ENCODE measurements around the gene KRTAP5-5.
"Not testable (repeated sequence)": the region's sequence is repeated elsewhere in the genome, so short reads cannot be mapped to it uniquely, and the experiment has no call there.

Gene KRTAP5-5

GRCh38 chr11:1669546-1670218 lies 40.1 kb downstream of the KRTAP5-5 start:
- no peak for DNase-seq
- in situ Hi-C loops (cut with HindIII; ENCODE audit: low pct_ligation_motif_present, low pct_unique_long_range_greater_than_20kb, low sequenced_read_pairs), result no loop called here

GRCh38 chr11:1670457-1670856 lies 40.9 kb downstream of the KRTAP5-5 start:
- DNase-seq; in situ Hi-C loops (cut with HindIII; ENCODE audit: low pct_ligation_motif_present, low pct_unique_long_range_greater_than_20kb, low sequenced_read_pairs): not testable (repeated sequence)

GRCh38 chr11:1670905-1671371 lies 41.4 kb downstream of the KRTAP5-5 start:
- in situ Hi-C loops (cut with HindIII; ENCODE audit: low pct_ligation_motif_present, low pct_unique_long_range_greater_than_20kb, low sequenced_read_pairs), result no loop called here
- no peak for DNase-seq

GRCh38 chr11:1671658-1672057 lies 42.1 kb downstream of the KRTAP5-5 start:
- DNase-seq, result no peak
- in situ Hi-C loops (cut with HindIII; ENCODE audit: low pct_ligation_motif_present, low pct_unique_long_range_greater_than_20kb, low sequenced_read_pairs), result no loop called here

- in situ Hi-C loops (cut with HindIII; ENCODE audit: low pct_ligation_motif_present, low pct_unique_long_range_greater_than_20kb, low sequenced_read_pairs), result no loop called here
- DNase-seq, result no peak
Measured at GRCh38 chr11:1672613-1673350, 43.2 kb downstream of the KRTAP5-5 start.

GRCh38 chr11:1673446-1674172 lies 44.0 kb downstream of the KRTAP5-5 start:
- in situ Hi-C loops (cut with HindIII; ENCODE audit: low pct_ligation_motif_present, low pct_unique_long_range_greater_than_20kb, low sequenced_read_pairs), result no loop called here
- no peak for DNase-seq

- DNase-seq, result no peak
- in situ Hi-C loops (cut with HindIII; ENCODE audit: low pct_ligation_motif_present, low pct_unique_long_range_greater_than_20kb, low sequenced_read_pairs), result no loop called here
Measured at GRCh38 chr11:1674173-1675131, 44.9 kb downstream of the KRTAP5-5 start.

- no peak for DNase-seq
- in situ Hi-C loops (cut with HindIII; ENCODE audit: low pct_ligation_motif_present, low pct_unique_long_range_greater_than_20kb, low sequenced_read_pairs), result no loop called here
Measured at GRCh38 chr11:1675536-1676228, 46.1 kb downstream of the KRTAP5-5 start.

GRCh38 chr11:1676229-1676740 lies 46.7 kb downstream of the KRTAP5-5 start:
- DNase-seq, result no peak
- in situ Hi-C loops (cut with HindIII; ENCODE audit: low pct_ligation_motif_present, low pct_unique_long_range_greater_than_20kb, low sequenced_read_pairs), result no loop called here

- no peak for DNase-seq
- in situ Hi-C loops (cut with HindIII; ENCODE audit: low pct_ligation_motif_present, low pct_unique_long_range_greater_than_20kb, low sequenced_read_pairs), result no loop called here
Measured at GRCh38 chr11:1679881-1680280, 50.3 kb downstream of the KRTAP5-5 start.
